ENCODE results near the gene MYOM1.

The MYOM1 gene

DNA sequence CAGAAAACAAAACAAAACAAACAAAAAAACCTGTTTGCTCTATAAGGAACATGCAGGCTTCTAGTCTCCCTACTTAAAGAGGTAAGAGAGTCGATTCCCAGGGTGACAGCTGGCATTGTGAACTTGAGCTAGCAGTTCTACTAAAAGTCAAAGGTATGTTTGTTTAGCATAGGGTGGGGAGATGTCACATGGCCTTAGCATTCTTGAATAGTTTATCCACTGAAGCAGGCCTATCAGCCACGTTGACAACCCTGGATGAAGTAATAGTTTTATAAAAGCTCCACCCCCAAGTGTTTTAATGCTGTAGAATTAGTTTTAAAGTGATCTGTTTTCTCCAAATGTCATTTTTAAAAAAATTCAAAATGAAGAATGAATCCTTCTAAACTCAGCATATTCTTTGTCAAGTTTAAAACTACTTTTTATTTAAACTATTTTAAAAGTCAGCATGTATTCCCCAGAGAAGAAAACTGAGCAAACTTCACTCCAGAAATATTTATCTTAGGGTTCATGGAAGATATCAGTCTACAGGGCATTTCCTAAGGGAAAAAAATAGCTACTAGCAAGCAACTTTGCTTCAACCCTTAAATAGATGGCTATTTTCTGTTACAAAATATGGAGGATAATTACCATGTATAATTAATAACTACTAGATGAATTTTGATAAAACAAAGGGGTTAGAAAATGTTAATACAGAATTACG lies 1.7 kb downstream of the MYOM1 start:
- H3K4me1 ChIP-seq: no peaks in the 10 kb centered on the region
- TF ChIP-seq, protein P1, sequence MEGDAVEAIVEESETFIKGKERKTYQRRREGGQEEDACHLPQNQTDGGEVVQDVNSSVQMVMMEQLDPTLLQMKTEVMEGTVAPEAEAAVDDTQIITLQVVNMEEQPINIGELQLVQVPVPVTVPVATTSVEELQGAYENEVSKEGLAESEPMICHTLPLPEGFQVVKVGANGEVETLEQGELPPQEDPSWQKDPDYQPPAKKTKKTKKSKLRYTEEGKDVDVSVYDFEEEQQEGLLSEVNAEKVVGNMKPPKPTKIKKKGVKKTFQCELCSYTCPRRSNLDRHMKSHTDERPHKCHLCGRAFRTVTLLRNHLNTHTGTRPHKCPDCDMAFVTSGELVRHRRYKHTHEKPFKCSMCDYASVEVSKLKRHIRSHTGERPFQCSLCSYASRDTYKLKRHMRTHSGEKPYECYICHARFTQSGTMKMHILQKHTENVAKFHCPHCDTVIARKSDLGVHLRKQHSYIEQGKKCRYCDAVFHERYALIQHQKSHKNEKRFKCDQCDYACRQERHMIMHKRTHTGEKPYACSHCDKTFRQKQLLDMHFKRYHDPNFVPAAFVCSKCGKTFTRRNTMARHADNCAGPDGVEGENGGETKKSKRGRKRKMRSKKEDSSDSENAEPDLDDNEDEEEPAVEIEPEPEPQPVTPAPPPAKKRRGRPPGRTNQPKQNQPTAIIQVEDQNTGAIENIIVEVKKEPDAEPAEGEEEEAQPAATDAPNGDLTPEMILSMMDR (IDR thresholded peaks at IDR 0.05; ENCODE audit: low read depth, low read length): no peak
- no peaks in the 10 kb centered on the region for H3K9me3 ChIP-seq
- H3K36me3 ChIP-seq: no peaks in the 10 kb centered on the region
- DNase-seq: no peak
- H3K27me3 ChIP-seq: no peaks in the 10 kb centered on the region
- H3K4me3 ChIP-seq (ENCODE audit: low read depth, low read length): no peak overlapping the region

DNA sequence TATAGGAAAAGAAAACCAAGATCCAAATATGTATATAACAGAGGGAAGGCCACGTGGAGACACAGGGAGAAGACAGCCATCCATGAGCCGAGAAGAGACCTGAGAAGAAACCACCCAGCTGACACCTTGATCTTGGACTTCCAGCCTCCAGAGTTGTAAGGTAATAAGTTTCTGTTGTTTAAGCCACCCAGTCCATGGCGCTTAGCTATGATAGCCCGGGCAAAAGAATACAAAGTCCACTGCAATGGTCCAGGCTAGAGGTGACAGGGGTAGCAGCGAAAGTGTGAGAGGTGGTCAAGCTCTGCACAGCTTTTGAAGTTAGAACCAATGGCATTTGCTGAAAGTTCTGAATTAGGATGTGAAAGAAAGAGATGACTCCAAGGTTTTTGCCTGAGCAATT lies 2.8 kb downstream of the MYOM1 start:
- no peak for DNase-seq
- Histone ChIP-seq H3K36me3 (no peaks in the 10 kb centered on the region), H3K4me1 (no peaks in the 10 kb centered on the region), H3K9me3 (no peaks in the 10 kb centered on the region), H3K4me3 (ENCODE audit: low read depth, low read length) (no peak overlapping the region), H3K27me3 (no peaks in the 10 kb centered on the region)
- TF ChIP-seq, protein P1 (IDR thresholded peaks at IDR 0.05; ENCODE audit: low read depth, low read length): no peak

DNA sequence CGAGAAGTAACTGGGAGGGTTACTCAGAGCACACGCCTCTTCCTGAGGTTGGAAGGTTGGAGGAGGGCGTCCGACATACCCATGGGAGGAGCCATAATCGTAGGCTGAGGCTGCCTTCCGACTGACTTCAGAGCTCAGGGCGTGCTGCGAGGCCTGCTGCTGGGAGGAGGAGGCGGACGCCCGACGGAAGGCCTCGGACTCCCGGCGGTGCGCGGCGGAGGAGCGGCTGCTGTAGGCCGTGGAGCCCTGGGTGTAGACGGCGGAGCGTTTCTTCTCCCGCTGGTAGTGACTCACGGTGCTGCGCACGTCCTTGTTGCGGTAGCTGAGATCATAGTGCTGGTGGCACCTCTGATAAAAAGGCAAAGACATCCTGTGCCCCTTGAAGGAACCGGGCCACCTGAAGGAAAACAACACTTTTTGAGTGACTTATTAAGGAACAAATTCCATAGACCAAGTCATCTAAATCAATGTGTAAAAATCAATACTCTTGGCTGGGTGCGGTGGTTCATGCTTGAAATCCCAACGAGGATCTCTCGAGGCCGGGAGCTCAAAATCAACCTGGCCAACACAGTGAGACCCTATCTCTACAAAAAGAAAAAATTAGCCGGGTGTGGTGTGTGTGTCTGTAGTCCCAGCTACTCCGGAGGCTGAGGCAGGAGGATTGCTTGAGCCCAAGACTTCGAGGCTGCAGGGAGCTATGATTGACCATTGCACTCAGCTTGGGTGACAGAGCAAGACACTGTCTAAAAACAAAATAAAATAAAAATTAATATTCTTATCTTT lies 4.7 kb downstream of the MYOM1 start:
- TF ChIP-seq, protein P1 (IDR thresholded peaks at IDR 0.05; ENCODE audit: low read depth, low read length): no peak
- Histone ChIP-seq H3K27me3 (no peaks in the 10 kb centered on the region), H3K9me3 (no peaks in the 10 kb centered on the region), H3K4me3 (ENCODE audit: low read depth, low read length) (no peak overlapping the region), H3K4me1 (no peaks in the 10 kb centered on the region), H3K36me3 (no peaks in the 10 kb centered on the region)
- DNase-seq: no peak

DNA sequence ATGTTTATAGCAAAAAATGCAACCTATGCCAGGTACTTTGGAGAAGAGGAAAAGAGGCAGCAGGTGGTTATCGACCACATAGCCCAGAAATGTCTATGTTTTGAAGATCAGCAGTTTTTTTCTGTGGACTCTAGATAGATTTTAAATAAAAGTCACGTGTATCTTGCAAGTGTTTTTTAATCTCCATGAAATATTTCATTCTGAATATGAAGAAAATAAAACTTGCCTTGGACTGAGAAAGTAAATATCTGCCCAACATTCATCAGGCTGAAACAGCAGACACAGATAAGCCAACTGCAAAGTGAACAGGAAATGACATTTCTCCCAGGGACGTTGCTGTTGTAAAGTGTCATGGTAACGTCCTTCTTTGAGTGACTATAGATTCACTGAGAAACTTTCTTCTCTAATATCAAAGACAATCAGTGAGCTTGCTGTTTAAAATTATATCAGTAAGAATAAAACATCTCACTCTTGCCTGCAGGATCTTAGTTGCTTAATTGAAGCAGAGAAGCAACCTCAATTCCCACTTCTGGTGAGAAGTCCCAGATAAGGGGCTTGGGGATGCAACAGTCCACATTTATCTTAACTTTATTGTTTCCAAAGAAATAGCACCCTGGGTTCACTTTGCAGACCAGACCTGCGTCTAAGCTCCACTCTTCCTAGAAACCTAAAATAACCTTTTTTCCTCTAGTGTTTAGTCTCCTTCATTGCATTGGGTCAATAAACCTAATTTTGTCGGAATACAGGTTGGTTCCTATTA lies 6.3 kb downstream of the MYOM1 start:
- no peaks in the 10 kb centered on the region for H3K27me3 ChIP-seq
- H3K4me3 ChIP-seq (ENCODE audit: low read depth, low read length): no peak overlapping the region
- no peak for DNase-seq
- no peaks in the 10 kb centered on the region for H3K9me3 ChIP-seq
- no peaks in the 10 kb centered on the region for H3K4me1 ChIP-seq
- H3K36me3 ChIP-seq: no peaks in the 10 kb centered on the region
- TF ChIP-seq, protein P1 (IDR thresholded peaks at IDR 0.05; ENCODE audit: low read depth, low read length): no peak

DNA sequence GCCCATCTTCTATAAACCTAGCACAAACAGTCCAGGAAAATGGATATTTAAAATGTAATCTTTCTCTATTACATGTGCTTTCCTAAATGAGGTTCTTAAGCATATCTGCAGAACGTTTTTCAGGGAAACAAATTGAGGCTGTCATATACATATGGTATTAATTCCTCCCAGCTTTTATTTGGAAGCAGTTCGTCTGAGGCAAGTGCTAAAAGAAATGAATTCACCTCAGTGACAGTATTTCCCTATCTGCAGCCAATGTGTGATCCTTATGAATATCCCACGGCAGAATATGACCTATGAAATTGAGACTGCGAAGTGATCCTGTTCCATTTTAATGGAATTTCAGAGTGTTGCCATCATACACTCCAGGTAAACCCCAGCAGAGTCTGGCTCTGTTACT lies 7.1 kb downstream of the MYOM1 start:
- H3K4me3 ChIP-seq (ENCODE audit: low read depth, low read length): no peak overlapping the region
- no peaks in the 10 kb centered on the region for H3K4me1 ChIP-seq
- no peaks in the 10 kb centered on the region for H3K27me3 ChIP-seq
- TF ChIP-seq, protein P1 (IDR thresholded peaks at IDR 0.05; ENCODE audit: low read depth, low read length): no peak
- H3K36me3 ChIP-seq: no peaks in the 10 kb centered on the region
- no peaks in the 10 kb centered on the region for H3K9me3 ChIP-seq
- no peak for DNase-seq

All from BE2C (cell line).